MCF 10A (cell line): ENCODE measurements around the gene GNB1L. TPM values are rescaled to one million over a fixed set of nuclear protein-coding genes. Genes with fewer than 3 reads are reported as not detected.

Source experiments
- BruUV-seq: library from RNA; stranded (reverse); fragments of 400-500 nt; replicated peaks from 2 replicates; lab custom pipeline; 2021; lab: Mats Ljungman, UMichigan
- CTCF ChIA-PET: fragments of 300-600 bp; sonication (Branson Sonifier 250); formaldehyde crosslinking; extraction: SDS; loops from one replicate; lab custom pipeline; 2021; ENCODE audit warnings: antibody characterized with exemption, inconsistent platforms; lab: Yijun Ruan, JAX
- POLR2A ChIA-PET: fragments of 300-600, 350-650 bp; sonication (Branson Sonifier 250); formaldehyde crosslinking; extraction: SDS; loops from one replicate; lab custom pipeline; 2020; ENCODE audit warnings: antibody characterized with exemption, inconsistent platforms; lab: Yijun Ruan, JAX
- DNase-seq: peaks from one replicate; pipeline ENCODE4 v3.0.0-alpha.2; 2018; ENCODE audit not compliant: unreplicated experiment
- H3K27ac Mint-ChIP-seq: one replicate; pipeline ENCODE4 v1.8.0; 2022; ENCODE audit warnings: mild to moderate bottlenecking, low read depth, mixed read lengths; ENCODE audit not compliant: unreplicated experiment
- H3K27me3 Mint-ChIP-seq: one replicate; pipeline ENCODE4 v1.8.0; 2022; ENCODE audit warnings: mixed read lengths; ENCODE audit not compliant: insufficient read depth, unreplicated experiment
- H3K36me3 Mint-ChIP-seq: one replicate; pipeline ENCODE4 v1.8.0; 2022; ENCODE audit warnings: mild to moderate bottlenecking, moderate library complexity, mixed read lengths; ENCODE audit not compliant: insufficient read depth, unreplicated experiment
- H3K4me1 Mint-ChIP-seq: one replicate; pipeline ENCODE4 v1.8.0; 2022; ENCODE audit warnings: mixed read lengths; ENCODE audit not compliant: insufficient read depth, unreplicated experiment
- H3K4me3 Mint-ChIP-seq: one replicate; pipeline ENCODE4 v1.8.0; 2022; ENCODE audit warnings: mild to moderate bottlenecking, moderate library complexity, mixed read lengths; ENCODE audit not compliant: unreplicated experiment
- H3K9me3 Mint-ChIP-seq: one replicate; pipeline ENCODE4 v1.8.0; 2022; ENCODE audit warnings: mixed read lengths; ENCODE audit not compliant: unreplicated experiment
- CTCF ChIP-seq: fragments of 200-600 bp; IDR thresholded peaks from one replicate; pipeline ENCODE4 v1.8.0; 2022; ENCODE audit warnings: antibody characterized with exemption, mild to moderate bottlenecking; ENCODE audit not compliant: unreplicated experiment
- intact Hi-C: fragments of 100-400 bp; cut with micrococcal nuclease; formaldehyde crosslinking; loops from 2 replicates; pipeline ENCODE4 v1.14.1; 2022
- total RNA-seq: library from RNA; stranded (reverse); gene quantifications from 2 replicates; pipeline ENCODE4 v1.2.3, GENCODE V29; 2022

Gene GNB1L
- total RNA-seq, 1 experiment from 2014 or later: 4.3 TPM

DNA sequence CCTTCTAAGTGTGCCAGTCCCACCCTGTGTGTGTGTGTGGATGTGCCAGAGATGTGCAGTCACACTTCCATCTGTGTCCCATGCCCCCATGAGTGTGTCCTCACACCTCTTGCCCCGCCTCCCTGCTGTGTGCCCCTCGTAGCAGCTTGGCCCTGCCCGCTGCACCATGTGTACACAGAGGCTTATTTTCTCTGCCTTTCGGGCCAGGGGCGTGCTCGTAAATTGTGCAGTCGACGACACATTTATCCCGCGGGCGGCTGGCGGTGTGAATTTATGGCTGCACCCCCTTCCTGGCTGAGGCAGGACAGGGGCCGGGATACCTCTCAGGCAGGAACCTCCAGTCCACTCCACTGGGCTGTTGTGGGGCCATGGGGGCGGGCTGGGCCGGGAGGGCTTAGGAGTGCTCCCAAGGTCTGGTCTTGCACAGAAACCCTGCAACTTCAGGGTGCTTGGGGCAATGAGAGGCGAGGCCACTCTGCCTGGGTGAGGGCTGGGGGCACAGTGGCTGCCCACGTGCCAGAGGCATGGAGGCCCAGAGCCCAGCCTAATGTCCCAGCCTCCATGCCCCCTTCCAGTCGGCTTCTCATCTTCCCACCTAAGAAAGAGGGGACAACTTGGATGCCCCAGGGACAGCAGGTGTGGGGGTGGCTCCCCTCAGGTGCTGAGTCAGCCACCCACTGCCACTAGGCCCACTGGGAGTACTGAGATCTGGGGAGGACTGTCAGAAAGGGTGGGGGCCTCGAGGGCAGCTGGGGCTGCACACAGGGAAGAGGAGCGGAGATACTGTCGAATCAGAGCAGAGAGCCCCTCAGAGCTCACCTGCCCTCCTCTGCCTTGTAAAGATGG is 118.8 kb downstream of the GNB1L start:
- H3K27me3 Mint-ChIP-seq: no peaks in the 10 kb centered on the region
- H3K36me3 Mint-ChIP-seq: no peaks in the 10 kb centered on the region
- H3K27ac Mint-ChIP-seq: no peak overlapping the region
- no peaks in the 10 kb centered on the region for H3K9me3 Mint-ChIP-seq
- no peak overlapping the region for H3K4me3 Mint-ChIP-seq
- BruUV-seq: no TSS peak
- ChIA-PET POLR2A (no interaction called here), CTCF (no interaction called here)
- no peak for TF ChIP-seq CTCF
- H3K4me1 Mint-ChIP-seq: no peaks in the 10 kb centered on the region
- DNase-seq: no peak
- intact Hi-C loops: no loop called here

GRCh38 chr22:19734837-19735382 is 119.8 kb downstream of the GNB1L start:
- H3K9me3 Mint-ChIP-seq: no peaks in the 10 kb centered on the region
- TF ChIP-seq CTCF: no peak
- ChIA-PET CTCF (no interaction called here), POLR2A (no interaction called here)
- H3K4me3 Mint-ChIP-seq: no peak overlapping the region
- no peak for DNase-seq
- no peaks in the 10 kb centered on the region for H3K36me3 Mint-ChIP-seq
- BruUV-seq: no TSS peak
- intact Hi-C loops: no loop called here
- no peaks in the 10 kb centered on the region for H3K27me3 Mint-ChIP-seq
- H3K4me1 Mint-ChIP-seq: no peaks in the 10 kb centered on the region
- H3K27ac Mint-ChIP-seq: no peak overlapping the region

GRCh38 chr22:19734163-19734562 is 120.5 kb downstream of the GNB1L start:
- CTCF ChIA-PET: interaction anchor here (0.6 to 0.8 kb wide), 3 partner anchors 16 to 214 kb away, joined by 3 to 4 read pairs (median 3); no protein-coding TSS in a partner anchor

More at GRCh38 chr22:19734163-19734562, 120.5 kb downstream of the GNB1L start:
- no peaks in the 10 kb centered on the region for H3K27me3 Mint-ChIP-seq
- no TSS peak for BruUV-seq
- H3K9me3 Mint-ChIP-seq: no peaks in the 10 kb centered on the region
- H3K4me1 Mint-ChIP-seq: no peaks in the 10 kb centered on the region
- intact Hi-C loops: no loop called here
- TF ChIP-seq CTCF: no peak
- H3K36me3 Mint-ChIP-seq: no peaks in the 10 kb centered on the region
- DNase-seq: no peak
- POLR2A ChIA-PET: interaction anchor here (0.6 kb wide), 1 partner anchor 75 kb away, joined by 3 read pairs; no protein-coding TSS in a partner anchor
- no peak overlapping the region for H3K27ac Mint-ChIP-seq
- H3K4me3 Mint-ChIP-seq: no peak overlapping the region
